NCI-H187 (cell line): ENCODE results near the gene OTOP2.

ENCODE experiments used
- DNase-seq, 2 experiments: peaks; one replicate each; lab custom pipeline; 2025; lab: John Stamatoyannopoulos, UW

OTOP2 gene

DNA sequence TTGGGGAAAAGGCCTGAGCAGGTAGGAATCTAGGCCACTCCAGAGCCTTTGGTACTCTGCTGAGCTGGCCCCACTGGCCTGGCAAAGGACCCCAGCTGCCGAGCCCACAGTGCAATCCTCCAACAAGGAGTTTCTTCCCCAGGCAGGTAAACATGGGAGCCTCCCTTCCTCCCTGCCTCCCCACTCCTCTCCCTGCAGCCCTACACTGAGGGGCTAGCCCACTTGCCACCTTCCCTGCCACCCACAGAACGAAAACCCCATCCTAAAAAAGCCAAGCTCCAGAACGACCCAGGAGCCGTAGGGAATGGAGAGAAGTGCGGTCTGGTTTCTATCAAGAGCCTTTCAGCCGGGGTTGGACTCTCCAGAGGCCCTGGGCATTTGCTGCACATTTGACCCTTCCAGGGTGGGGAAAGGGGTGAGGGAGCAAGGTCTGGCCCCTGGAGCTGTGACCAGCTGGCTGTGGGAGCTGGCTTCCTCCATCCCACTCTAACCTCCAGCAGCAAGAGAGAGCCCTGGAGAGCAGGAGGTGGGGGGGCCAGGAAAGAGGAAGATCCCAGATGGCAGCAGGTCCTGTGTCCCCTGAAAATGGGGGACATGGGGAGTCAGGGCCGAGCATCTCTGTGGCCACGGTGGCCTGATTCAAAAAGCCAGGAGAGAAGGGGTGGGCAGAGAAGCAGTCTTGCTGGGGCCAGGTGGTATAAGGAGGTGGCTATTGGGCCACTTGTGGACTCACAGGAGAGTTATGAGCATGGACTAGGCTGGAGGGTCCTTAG, 47.2 kb downstream of the OTOP2 start:
- DNase-seq: no peak

GRCh38 chr17:74971842-74972106, 47.7 kb downstream of the OTOP2 start:
- DNase-seq: no peak

DNA sequence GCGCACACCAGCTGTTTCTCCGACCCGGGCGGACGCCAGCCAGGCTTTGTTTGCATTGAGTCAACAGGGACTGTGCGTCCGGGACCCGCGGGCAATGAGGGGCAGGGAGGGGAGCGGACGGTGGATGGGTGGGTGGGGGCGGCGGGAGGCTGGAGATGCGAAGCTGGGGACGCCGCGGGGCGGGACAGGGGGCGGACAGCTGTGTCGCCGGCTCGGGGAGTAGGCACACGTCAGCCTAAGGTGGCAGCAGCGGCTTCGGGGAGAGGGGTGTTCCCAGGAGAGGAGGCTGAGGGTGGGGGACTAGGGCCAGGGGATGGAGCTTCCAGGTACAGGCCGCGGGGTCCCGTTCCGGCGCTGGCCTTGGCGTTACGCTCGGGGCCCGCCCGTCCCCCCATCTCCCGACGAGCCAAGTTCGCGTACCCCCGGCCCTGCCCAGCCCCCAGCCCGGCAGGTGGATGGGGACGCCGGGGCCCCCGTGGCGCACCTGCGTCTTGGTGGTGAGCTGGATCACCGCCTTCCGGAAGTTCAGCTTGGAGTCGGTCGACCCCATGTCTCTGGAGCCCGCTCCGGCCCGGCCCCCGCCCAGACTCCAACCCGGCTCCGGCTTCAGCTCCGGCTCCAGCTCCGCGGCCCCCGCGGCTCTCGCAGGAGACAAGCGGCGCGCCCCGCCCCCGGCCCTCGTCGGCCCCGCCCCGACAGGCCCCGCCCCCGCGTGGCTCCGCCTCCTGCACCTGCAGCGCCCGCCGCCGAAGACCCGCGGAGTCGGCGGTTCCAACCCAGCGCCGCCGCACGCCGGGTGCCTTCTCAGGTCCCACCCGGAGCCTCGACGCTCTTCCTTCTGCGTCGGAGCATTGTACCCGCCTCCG, 48.3 kb downstream of the OTOP2 start, which contains the start of gene HID1:
Gene HID1, minus strand, starts transcription at position 653 of the 866 bp plus-strand sequence. Its CDS starts 103 bp downstream, at position 550.
- peak; percentile 19 to 77 for DNase-seq

GRCh38 chr17:74972973-74973328, 48.9 kb downstream of the OTOP2 start:
- no peak for DNase-seq

DNA sequence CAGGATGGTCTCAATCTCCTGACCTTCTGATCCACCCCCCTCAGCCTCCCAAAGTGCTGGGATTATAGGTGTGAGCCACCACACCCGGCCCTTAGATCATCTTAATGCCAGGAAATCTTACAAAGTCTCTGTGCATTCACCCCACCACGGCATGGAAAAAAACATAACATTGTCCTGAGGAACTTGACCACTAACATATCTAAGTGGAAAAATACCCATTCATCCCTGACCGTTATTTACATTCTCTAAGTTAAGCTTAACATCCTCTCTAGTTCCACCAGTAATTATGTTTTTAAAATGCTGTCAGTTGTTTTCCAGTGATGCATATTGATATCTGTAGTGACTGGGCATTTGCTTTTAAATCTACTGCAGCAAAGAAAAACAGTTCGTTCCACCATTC, 51.9 kb downstream of the OTOP2 start:
- no peak for DNase-seq

DNA sequence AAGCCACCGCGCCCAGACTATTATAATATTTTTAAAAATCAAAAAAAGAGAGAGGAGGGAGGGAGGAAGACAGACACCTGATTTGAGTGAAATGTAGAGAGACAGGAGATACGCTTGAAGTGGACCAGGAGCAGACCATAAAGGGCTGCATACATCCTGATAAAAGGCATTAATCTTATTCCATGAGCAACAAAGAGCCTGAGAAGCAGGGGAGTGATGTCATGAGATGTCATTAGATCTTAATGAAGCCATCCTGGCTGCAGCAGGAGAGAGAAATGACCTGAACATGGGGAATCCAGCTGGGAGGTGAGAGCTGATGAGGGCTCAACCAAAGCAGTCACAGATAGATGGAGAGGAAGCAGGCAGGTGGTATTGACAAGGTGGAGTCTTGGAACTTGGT, 53.7 kb downstream of the OTOP2 start:
- no peak for DNase-seq

- DNase-seq: no peak
Observed at GRCh38 chr17:74978240-74978639, 54.2 kb downstream of the OTOP2 start.

- DNase-seq: no peak
Observed at GRCh38 chr17:74979408-74980146, 55.5 kb downstream of the OTOP2 start.

GRCh38 chr17:74981318-74981978, 57.4 kb downstream of the OTOP2 start:
- DNase-seq: no peak

- peak; percentile 39 to 55 for DNase-seq
Observed at GRCh38 chr17:74981979-74982662, 58.0 kb downstream of the OTOP2 start.

DNA sequence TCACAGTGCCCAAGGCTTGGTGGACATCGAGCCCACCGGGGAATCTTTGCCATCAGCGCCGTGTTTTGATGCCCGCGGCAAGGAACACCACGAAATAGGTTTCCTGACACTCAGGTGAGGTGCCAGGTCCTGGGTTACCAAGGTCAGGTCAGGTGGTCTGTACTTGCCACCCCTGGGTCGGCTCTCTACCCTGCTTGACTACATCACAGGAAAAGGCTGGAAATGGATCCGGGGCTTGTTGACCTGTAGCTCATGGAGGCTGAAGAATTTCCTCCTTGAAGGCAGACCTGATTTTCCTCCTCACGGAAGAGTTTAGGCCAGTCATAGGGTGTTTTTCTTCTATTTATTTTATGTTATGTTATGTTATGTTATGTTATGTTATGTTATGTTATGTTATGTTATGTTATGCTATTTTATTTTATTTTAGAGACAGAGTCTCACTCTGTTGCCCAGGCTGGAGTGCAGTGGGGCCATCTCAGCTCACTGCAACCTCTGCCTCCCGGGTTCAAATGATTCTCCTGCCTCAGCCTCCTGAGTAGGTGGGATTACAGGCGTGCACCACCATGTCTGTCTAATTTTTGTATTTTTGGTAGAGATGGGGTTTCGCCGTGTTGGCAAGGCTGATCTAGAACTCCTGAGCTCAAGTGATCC, 58.7 kb downstream of the OTOP2 start:
- DNase-seq: peak in 1 of 2 experiments; percentile 39
